Kidney capillary endothelial cell (primary cell): ENCODE data around the gene BOLA2B.
A peak's percentile ranks its signal among the peaks of the same experiment; 100 is the strongest.
"Not testable (repeated sequence)": the region's sequence is repeated elsewhere in the genome, so short reads cannot be mapped to it uniquely, and the experiment has no call there.

Experiments
- DNase-seq: peaks from one replicate; pipeline ENCODE4 v3.0.0-alpha.2; 2018; ENCODE audit warnings: low spot score

BOLA2B gene

DNA sequence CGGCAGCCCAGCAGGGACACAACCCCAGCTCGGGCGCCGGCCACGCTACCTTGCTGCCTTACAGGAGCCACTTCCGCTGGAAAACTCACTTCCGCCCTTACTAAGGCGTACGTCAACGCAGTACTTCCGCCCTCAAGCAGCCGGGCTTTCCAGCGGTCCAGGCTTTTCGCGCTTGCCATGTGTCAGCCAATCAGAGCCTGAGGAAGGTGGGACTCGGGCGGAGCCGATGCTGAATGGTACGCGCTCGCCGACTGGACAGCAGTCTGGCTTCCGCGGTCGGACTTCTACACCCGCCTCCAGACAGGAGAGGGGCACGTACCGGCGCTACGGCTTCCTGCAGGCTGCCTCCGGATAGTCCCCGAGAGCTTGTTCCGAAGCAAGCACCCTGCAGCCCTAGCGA lies at the start of gene BOLA2B, which contains the start of gene SLX1A:
BOLA2B (minus strand) TSS at position 52 of the 400 bp plus-strand sequence. CDS start 71 bp downstream, outside the sequence.
SLX1A (plus strand) TSS at position 261 of the 400 bp plus-strand sequence. CDS start 210 bp downstream, outside the sequence.
- DNase-seq = not testable (repeated sequence)

- not testable (repeated sequence) for DNase-seq
Measured at GRCh38 chr16:30217082-30217481, 23.6 kb upstream of the BOLA2B start.

DNA sequence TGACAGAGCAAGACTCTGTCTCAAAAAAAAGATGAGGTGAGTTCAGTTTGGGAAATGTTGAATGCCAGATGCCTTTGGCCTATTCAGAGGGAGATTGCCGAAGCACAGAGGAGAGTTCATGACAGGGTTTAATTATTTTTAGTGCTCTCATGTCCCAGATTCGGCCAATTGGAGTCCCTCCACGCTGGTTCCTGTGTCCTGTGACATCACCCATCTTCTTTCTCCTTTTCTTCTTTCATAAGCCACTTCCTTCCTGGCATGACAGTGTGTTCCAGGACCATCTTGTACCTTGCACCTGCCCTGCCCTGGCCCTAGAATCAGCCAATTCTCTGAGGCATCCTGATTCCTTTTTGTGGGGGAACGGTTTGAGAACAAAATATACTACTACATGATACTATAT lies 17.9 kb upstream of the BOLA2B start:
- DNase-seq = not testable (repeated sequence)

DNA sequence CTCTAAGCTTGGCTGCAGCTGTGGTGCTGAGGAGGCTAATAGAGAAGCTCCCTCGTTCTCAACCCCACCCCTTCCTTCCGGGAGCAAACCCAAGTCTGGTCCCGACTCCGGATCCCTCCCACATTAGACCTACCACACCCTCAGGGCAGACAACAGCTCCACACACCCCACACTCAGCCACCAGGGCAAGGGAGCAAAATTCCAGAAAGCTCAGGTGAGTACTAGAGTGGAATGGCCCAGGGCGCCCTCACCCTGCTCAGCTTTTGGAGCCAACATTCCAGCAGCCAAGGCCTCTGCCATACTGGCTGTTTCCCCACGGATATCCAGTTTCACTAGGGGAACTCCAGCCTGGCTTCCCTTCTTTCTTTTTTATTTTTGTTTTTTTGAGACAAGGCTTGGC lies 15.6 kb upstream of the BOLA2B start:
- DNase-seq = not testable (repeated sequence)

DNA sequence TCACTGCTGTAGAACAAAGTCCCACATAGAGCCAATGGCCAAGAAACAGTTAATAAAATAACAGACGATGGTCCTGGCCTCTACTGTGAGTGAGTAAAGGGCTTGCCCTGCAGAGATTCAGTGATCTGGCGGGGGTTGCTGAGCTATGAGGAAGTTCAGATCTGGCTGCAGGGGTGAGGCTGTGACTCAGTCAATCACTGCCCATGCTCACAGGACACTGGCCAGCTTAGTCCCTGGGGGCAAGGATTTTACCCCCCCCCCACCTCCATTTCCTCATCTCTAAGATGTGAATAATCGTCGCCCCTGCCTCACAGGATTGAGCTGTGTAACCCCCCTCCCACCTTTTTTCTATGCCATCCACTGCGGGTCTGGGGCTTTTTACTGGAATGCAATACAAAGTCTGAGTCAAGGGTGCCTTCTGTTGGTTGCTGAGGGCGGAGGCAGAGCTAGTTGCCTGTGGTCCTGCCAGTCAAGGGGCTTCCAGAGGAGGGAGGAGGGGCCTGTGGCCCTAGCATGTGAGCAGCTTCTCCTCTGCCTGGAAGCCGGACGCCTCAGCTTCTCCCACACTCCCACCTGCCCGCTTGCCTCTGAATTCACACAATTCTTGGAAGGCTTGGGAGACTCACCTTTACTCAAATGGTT lies 13.7 kb upstream of the BOLA2B start:
- DNase-seq = not testable (repeated sequence)

DNA sequence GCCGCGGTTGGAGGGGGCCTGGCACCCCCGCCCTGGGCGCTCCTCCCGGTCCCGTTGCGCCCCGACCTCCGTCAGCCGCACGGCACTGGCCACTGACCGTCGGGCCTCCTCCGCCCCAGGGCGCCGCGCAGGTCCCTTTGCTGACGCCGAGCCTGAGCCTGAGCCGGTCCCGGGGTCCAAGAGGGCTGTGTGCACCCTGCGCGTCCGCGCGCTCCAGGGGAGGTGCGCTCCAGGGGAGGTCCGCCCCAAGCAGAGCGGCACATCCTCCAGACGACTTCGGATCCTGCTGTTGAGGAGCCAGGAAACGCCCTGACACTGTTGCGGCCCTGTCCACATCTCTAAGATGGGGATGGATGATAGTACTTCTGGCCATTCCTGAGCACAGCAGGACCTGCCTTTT lies 12.8 kb upstream of the BOLA2B start:
- DNase-seq = not testable (repeated sequence)

DNA sequence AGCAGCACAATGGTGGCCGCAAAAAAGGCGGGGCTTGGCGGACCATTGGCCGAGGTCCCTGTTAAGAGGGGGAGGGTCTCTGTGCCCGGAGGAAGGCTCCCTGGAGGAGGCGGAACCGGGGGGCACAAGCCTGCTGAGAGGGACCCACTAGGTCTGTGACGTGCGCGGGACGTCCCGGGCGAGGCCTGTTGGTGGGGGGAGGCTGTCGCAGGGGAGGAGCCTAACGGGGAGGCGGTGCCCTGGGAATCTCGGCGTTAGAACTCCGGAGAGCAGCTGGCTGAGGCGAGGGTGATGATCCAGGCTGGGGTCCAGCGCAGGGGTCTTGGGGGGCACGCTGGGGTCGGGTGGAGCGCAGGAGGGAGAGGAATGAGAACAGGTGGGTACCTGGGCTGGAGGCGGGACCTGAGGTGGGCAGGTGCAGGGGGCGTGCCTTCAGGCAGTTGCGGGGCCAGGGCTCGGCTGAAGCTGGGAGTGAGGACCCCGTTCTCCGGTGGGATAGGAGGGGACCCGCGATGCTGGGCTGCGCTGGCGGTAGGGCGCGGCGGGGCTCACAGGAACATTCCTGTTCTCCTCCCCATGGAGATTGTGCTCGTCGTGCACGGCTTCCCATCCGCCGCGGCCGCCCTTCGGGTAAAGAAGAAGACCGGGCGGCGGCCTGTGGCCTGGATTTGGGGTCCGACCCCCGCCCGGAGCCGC lies 12.2 kb upstream of the BOLA2B start:
- DNase-seq = not testable (repeated sequence)

DNA sequence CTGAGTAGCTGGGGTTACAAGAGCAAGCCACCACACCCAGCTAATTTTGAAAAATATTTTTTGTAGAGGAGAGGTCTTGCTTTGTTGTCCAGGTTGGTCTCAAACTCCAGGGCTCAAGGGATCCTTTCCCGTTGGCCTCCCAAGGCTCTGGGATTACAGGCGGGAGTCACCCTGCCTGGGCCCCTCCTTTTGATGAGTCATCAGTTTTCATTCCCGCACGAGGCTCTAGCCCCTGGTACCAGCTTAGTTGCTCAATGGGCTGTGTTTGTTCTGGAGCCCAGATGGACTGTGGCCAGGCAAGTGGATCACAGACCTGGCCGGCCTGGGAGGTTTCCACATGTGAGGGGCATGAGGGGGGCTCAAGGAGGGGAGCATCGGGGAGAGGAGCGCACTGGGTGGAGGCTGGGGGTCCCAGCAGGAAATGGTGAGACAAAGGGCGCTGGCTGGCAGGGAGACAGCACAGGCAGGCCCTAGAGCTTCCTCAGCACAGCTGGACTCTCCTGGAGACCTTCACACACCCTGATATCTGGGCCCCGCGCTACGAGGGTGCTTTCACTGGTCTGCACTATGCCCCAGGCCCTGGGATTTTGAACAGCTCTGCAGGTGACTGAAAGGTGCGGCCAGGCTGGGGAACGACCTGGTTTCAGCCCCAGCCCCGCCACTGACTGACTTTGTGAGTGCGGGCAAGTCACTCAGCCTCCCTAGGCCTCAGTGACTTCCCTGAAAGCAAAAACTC lies 6.3 kb upstream of the BOLA2B start:
- DNase-seq = not testable (repeated sequence)

- DNase-seq = not testable (repeated sequence)
Measured at GRCh38 chr16:30199049-30199448, 5.6 kb upstream of the BOLA2B start, which contains the start of gene SULT1A3. Gene SULT1A3 (plus strand): TSS chr16:30199255. CDS start chr16:30200729, 1,474 bp downstream.

- not testable (repeated sequence) for DNase-seq
Measured at GRCh38 chr16:30197001-30197400, 3.5 kb upstream of the BOLA2B start.

DNA sequence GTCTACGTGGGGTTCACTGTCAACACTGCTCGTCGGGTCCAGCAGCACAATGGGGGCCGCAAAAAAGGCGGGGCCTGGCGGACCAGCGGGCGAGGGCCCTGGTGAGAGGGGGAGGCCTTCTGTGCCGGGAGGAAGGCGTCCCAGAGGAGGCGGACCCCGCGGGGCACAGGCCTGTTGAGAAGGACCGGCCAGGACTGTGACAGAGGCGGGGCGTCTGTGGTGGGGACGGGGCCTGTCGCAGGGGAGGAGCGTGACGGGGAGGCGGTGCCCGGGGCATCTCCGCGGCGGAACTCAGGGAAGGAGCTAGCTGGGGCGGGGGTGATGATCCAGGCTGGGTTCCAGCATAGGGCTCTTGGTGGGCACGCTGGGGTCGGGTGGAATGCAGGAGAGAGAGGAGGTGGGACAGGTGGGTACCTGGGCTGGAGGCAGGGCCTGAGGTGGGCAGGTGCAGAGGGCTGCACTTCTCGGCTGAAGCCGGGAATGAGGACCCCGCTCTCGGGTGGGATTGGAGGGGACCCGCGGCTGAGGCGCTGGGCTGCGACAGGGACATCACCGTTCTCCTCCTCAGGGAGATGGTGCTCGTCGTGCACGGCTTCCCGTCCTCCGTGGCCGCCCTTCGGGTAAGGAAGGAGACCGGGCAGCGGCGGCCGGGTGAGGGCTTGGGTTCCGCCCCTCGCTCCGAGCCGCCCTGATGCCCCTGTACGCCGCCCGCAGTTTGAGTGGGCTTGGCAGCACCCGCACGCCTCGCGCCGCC lies 883 bp upstream of the BOLA2B start:
- not testable (repeated sequence) for DNase-seq

DNA sequence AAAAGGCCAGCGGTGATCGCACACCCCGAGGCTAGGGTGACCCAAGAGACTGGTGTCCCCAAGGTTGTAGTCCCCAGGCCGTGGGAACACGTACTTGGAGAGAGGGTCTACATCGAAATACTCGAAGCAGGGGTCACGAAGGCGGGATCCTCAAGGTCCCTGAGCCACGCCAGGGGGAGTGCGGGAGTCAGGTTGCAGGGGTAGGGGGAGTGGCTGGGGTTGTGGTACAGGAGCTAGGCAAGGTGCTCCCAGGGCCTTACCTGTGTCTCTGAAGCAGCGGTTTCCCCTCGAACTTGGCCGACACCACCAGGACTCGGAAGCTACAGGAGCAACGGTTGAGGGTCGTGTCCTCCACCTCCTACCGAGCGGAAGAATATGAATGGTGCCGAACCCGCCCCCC lies 368 bp downstream of the BOLA2B start:
- DNase-seq = not testable (repeated sequence)

DNA sequence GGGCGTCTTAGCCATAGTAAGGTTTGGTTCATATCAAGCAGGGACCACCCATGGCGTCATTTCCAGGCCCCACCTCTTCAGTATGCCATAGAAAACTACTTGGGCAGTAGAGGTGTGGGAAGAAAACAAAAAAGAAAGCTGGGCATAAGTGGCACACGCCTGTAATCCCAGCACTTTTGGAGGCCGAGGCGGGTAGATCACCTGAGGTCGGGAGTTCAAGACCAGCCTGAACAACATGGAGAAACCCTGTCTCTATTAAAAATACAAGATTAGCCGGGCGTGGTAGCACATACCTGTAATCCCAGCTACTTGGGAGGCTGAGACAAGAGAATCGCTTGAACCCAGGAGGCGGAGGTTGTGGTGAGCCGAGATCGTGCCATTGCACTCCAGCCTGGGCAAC lies 2.3 kb downstream of the BOLA2B start:
- DNase-seq = not testable (repeated sequence)

GRCh38 chr16:30187971-30188561 lies 5.4 kb downstream of the BOLA2B start:
- DNase-seq = no peak

DNA sequence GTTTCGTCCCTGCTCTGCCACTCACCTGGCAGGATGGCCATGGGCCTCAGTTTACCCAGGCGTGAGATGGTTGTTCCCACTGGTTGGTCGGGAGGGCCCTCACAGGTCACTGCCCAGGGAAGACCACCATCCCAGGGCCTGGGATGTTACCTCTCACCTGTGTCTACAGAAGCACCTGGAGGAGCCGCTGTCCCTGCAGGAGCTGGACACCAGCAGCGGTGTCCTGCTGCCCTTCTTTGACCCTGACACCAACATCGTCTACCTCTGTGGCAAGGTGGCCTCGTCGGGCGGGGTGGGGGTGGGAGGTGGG lies 6.0 kb downstream of the BOLA2B start:
- no peak for DNase-seq

DNA sequence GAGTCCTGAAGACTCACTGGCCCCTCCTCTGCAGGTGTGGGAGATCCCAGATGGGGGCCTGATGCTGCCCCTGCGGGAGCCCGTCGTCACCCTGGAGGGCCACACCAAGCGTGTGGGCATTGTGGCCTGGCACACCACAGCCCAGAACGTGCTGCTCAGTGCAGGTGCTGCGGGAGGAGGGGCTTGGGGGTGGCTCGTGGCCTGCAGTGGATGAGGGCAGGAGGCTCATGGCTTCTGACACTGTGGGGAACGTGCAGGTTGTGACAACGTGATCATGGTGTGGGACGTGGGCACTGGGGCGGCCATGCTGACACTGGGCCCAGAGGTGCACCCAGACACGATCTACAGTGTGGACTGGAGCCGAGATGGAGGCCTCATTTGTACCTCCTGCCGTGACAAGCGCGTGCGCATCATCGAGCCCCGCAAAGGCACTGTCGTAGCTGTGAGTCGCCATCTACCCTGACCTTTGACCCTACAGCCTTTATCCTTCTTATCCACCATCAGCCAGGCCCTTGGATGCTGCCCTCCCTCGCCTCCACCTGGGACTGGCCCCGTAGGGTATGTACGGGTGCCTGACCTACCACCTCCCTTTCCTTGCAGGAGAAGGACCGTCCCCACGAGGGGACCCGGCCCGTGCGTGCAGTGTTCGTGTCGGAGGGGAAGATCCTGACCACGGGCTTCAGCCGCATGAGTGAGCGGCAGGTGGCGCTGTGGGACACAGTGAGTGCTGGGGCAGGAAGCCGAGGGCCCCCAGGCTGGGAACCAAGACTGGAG lies 6.5 kb downstream of the BOLA2B start:
- peak; percentile 24 for DNase-seq

GRCh38 chr16:30186444-30186781 lies 7.1 kb downstream of the BOLA2B start:
- DNase-seq = no peak

GRCh38 chr16:30185683-30186421 lies 7.6 kb downstream of the BOLA2B start:
- no peak for DNase-seq

- DNase-seq = no peak
Measured at GRCh38 chr16:30184891-30185682, 8.4 kb downstream of the BOLA2B start.
